Fibroblast of the aortic adventitia (primary cell): ENCODE results near the gene TTN. TPM values are rescaled to one million over a fixed set of nuclear protein-coding genes. Genes with fewer than 3 reads are reported as not detected.

ENCODE experiments used
- DNase-seq: peaks from one replicate; pipeline ENCODE4 v3.0.0-alpha.2; 2010; ENCODE audit warnings: low read depth
- H3K4me3 ChIP-seq: 2 replicates; pipeline ENCODE4 v1.5.1; 2011; ENCODE audit warnings: low read depth, mild to moderate bottlenecking, control low read depth, low read length, moderate library complexity
- CTCF ChIP-seq: IDR thresholded peaks from 2 replicates; pipeline ENCODE4 v1.5.1; 2011; ENCODE audit warnings: mild to moderate bottlenecking, low read length, control low read depth, inconsistent platforms; ENCODE audit not compliant: insufficient read depth
- total RNA-seq: library from RNA; depleted of rRNA; stranded (reverse); fragments of >200 nt; gene quantifications from 2 replicates; pipeline ENCODE4 v1.2.3, GENCODE V29; 2012; ENCODE audit warnings: low replicate concordance

Gene TTN
- total RNA-seq, 1 donor, result 5.5 TPM

GRCh38 chr2:178550352-178550751 lies 256.9 kb downstream of the TTN start:
- no peak overlapping the region for H3K4me3 ChIP-seq
- DNase-seq, result no peak
- TF ChIP-seq CTCF, result no peak

GRCh38 chr2:178542569-178542968 lies 264.7 kb downstream of the TTN start:
- TF ChIP-seq CTCF, result no peak
- no peak overlapping the region for H3K4me3 ChIP-seq
- no peak for DNase-seq

- no peak for DNase-seq
- no peak overlapping the region for H3K4me3 ChIP-seq
- no peak for TF ChIP-seq CTCF
Measured at GRCh38 chr2:178542161-178542560, 265.1 kb downstream of the TTN start.

GRCh38 chr2:178536037-178536436 lies 271.2 kb downstream of the TTN start:
- no peak for TF ChIP-seq CTCF
- no peak overlapping the region for H3K4me3 ChIP-seq
- DNase-seq, result no peak

GRCh38 chr2:178531168-178531567 lies 276.1 kb downstream of the TTN start:
- no peak overlapping the region for H3K4me3 ChIP-seq
- DNase-seq, result no peak
- TF ChIP-seq CTCF, result no peak

GRCh38 chr2:178530625-178531142 lies 276.5 kb downstream of the TTN start:
- no peak for DNase-seq
- no peak for TF ChIP-seq CTCF
- H3K4me3 ChIP-seq, result no peak overlapping the region

GRCh38 chr2:178530131-178530530 lies 277.1 kb downstream of the TTN start:
- no peak for TF ChIP-seq CTCF

More at GRCh38 chr2:178530131-178530530, 277.1 kb downstream of the TTN start:
- H3K4me3 ChIP-seq, result no peak overlapping the region
- no peak for DNase-seq
